GM21526 (cell line): Measurements from ENCODE around the gene TAS2R20.
"Not testable (repeated sequence)": the region's sequence is repeated elsewhere in the genome, so short reads cannot be mapped to it uniquely, and the experiment has no call there.

Source experiments
- ATAC-seq: cut with Tn5 transposase; IDR thresholded peaks from one replicate; pipeline ENCODE4 v1.9.1; 2021; ENCODE audit warnings: moderate library complexity; ENCODE audit not compliant: unreplicated experiment, low FRiP score

Gene TAS2R20, protein sequence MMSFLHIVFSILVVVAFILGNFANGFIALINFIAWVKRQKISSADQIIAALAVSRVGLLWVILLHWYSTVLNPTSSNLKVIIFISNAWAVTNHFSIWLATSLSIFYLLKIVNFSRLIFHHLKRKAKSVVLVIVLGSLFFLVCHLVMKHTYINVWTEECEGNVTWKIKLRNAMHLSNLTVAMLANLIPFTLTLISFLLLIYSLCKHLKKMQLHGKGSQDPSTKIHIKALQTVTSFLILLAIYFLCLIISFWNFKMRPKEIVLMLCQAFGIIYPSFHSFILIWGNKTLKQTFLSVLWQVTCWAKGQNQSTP

DNA sequence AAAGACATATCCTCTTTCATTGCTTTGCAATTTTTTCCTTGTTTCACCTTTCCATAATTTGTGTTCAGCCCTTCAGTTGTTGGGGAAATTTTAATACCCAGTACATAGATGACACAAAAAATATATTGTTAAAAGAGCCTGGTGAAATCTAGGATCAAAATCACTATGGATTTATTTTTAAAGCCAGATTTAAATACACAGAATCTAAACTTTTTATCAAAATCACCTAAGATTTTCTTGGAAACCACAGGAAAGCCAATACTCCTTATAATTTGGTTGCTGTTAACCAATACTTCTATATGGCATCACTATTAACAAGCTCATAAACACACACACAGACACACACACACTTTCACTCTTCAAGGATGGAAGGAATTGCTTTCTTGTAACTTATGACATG, at the start of gene TAS2R20:
Gene TAS2R20, minus strand, starts transcription at position 101 of the 400 bp plus-strand sequence. CDS start 429 bp downstream, outside the sequence.
- no peak for ATAC-seq

DNA sequence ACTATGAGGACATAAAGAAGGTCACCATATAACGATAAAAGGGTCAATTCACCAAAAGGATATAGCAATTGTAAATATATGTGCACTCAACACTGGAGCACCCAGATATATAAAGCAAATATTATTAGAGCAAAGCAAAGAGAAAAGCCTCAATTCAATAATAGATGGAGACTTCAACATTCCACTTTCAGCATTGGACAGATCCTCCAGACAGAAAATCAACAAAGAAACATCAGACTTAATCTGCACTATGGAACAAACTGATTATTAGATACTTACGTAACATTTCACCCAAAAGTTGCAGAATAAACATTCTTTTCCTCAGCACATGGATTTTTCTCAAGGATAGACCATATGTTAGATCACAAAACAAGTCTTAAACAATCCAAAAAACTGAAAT, 43.3 kb upstream of the TAS2R20 start:
- ATAC-seq, result not testable (repeated sequence)

DNA sequence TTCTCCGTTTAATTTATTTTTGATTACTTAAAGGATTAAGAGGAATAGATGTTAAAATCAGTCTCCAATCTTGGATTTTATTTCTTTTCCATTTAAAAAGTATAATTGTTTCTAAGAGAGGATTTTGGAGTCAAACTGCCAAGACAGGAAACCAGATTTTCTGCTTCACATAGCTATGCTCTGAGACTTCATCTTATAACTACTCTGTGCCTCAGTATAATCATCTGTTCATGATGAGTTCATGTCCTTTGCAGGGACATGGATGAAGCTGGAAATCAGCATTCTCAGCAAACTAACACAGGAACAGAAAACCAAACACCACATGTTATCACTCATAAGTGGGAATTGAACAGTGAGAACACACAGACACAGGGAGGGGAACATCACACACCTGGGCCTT, 42.1 kb upstream of the TAS2R20 start:
- no peak for ATAC-seq

DNA sequence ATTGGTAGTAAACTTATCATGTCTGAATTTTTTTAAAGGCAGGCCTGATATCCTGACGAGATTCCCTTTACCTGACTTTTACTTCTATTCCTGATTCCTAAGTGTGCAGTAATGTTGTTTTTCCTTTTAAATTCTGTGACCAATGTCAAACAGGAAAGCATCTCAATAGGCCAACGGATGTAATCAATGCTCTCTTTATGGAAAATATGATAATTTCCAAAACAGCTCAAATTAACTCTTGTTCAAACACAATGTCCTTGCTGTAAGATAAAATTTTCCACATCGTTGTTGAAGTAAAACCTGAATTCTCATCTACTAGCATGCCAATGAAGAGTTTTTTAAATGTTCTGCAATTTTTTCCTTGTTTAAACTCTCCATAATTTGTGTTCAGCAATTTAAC, 41.1 kb upstream of the TAS2R20 start:
- no peak for ATAC-seq

DNA sequence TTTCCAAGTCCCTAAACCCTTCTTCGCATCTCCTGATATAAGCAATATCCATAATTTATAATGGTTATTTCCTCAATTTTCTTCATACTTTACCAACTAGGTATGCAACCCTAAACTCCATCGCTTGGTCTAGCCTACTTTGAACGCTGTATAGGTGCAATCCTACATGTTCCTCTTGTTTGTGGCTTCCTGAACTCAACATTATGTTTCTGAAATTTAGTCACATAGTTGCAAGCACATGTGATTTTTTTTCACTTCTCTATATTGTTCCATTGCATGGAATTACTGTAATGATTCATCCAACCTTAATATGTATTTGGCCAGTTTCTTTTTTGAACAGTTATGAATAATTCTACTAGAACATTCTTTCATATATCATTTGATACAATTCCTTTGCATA, 35.9 kb upstream of the TAS2R20 start:
- ATAC-seq, result not testable (repeated sequence)

DNA sequence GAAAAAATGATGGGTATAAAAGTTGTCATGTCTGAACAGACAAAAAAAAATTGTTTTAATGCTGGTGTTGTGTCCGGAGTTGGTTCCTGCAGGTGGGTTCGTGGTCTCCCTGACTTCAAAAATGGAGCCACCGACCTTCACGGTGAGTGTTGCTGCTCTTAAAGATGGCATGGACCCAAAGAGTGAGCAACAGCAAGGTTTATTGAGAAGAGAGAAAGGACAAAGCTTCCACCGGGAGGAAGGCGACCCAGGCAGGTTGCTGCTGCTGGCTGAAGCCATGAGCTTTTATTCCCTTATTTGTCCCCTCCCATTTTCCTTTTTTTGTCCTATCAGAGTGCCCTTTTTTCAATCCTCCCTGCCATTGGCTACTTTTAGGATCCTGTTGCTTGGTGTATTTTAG, 33.2 kb upstream of the TAS2R20 start, which contains the start of gene TAS2R31:
Gene TAS2R31, minus strand, starts transcription at position 101 of the 400 bp plus-strand sequence. Its CDS starts 72 bp downstream, at position 29.
- ATAC-seq, result no peak

DNA sequence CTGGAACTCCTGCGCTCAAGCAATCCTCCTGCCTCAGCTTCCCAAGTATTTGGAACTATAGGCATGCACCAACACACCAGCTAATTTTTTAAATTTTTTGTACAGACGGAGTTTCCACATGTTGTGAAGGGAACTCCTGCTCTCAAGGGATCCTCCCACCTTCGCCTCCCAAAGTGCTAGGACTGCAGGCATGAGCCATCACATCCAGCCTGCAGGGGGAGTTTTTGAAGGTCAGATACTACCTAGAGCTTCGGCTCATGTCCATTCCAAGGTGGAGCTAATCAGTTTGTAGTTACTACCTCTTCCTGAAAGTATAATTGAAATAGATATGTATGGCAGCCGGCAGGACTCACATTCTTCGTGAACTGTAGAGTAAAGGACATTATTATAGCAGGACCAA, 28.0 kb upstream of the TAS2R20 start:
- ATAC-seq, result no peak

DNA sequence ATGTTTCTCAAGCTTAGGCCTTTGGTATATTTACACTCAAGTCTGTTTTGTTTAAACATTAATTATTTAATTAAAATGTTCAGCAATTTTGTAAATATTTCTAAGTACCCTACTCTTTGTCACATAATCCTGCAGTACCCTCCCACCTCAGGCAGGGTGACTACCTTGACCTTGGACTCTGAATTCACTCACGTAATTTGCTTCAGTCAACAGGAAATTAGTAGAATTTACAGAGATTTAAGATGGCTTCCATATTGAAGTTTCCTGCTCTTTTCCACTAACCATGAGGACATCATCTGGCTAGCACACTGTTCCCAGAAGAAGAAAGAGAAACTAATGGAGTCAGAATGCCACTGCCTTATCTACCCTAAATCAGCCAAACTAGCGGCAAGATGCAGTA, 25.3 kb upstream of the TAS2R20 start:
- ATAC-seq, result no peak

DNA sequence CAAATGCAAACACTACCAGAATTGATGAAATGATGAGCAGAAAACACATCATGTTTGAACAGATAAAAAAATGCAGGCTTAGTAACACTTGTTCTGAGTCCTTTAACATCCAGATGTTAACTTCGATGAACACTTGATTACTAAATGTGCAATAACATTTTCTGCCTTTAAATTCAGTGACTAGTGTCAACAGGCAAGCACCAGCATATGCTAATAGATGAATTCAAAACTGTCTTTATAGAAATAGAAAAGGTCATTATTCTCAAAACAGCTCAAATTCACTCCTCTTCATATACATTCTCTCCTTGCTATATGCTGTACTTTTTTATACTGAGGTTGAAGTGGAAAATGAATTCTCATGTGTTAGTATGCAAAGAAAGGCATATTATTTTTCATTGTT, 24.4 kb upstream of the TAS2R20 start, which contains the start of gene TAS2R19:
Gene TAS2R19, minus strand, starts transcription at position 101 of the 400 bp plus-strand sequence. Its CDS starts 49 bp downstream, at position 52.
- no peak for ATAC-seq

DNA sequence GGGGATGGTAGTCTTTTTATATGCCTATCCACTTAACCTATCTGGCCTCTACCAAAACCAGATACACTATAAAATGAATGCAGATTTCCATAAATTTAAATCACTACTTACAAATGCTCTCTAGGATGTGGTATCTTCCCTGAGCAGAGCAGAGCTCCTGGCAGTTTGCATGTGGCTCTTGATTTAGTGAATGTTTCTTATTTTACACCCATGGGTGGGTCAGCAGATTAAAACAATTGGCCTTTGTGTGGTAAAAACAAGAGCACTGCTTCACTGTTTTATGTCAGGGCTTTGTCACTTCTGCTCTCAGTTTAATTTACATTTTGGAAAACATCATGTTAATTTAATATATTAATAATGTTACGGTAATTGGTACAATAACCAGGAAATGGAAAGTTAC, 18.8 kb upstream of the TAS2R20 start:
- no peak for ATAC-seq

DNA sequence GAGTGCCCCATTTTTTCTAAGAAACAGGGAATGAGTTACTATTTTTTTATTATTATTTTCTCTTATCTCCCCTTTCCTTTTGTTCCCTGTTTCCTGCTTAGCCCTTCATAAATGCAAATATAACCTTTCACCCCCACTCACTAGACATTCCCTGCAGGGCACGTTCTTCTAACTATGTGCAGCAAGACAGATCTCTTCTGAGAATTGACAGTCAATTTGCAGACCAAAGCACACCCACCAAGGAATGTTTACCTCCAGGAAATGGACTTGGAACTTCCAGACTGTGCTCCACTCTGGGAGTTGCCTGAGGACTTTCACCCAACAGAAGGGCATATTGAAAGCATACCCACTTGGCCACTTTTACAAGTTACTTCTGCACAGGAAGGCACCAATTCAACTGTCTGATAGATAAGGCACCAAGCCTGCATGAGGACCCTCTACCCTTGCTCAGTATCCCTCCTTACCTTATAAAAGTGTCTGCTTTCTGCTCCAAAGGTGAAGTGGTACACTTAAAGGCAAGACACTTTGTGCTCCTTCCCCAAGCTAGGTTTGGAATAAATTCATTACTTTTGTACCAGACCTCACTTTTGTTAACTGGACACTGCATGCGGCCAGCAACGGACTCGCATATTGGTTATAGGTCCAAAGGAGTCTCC, 17.8 kb upstream of the TAS2R20 start:
- no peak for ATAC-seq

DNA sequence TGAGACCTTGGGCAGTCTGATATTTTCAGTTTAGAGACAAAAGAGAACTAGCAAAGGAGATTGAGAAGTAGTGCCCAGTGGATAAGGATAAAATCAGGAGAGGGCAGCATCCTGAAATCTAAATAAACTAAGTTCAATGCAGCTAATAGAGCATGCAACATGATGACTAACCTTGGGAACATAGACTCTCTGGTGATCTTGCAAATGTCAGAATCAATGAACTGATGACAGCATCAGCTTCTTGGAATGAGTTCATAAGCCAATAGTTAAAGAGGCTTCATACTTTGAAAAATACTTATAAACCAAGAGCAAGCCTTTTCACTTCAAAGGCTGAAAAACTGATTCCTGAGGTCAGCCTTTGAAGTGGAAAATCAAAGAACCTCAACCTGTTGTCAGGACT, 16.1 kb upstream of the TAS2R20 start:
- no peak for ATAC-seq

DNA sequence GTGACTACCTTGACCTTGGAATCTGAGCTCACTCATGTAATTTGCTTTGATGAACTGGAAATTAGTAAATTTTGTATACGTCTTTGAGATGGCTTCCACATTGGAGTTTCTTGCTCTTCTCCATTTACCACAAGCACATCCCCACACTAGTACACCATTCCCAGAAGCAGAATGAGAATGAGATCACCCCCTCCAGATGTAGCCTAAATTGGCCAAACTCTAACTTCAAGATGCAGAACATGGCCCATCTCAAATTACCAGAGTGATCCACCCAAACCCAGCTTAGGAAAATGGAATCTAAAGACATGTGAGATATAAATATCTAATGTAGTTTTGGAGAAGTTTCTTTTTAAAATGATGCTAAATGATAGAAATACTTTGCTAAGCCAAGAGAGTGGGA, 9.5 kb upstream of the TAS2R20 start:
- no peak for ATAC-seq

DNA sequence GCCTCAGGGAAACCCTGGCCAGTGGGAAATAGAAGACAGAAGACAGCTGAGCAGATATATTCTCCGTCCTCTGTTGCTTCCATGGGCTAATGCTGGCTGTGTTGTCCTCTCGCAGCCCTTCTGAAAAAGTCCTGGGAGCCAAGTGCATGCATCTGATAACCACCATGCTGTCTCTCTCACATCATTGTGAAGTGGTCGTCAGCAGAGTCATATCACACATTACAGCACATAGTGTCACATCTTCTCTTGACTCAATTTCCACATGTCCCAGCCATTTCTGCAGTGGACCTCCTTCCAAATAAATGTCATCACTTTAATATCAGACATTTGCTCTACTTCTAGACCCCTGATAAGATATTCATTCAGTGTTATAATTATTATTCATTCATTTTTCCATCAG, 3.8 kb downstream of the TAS2R20 start:
- ATAC-seq, result no peak

DNA sequence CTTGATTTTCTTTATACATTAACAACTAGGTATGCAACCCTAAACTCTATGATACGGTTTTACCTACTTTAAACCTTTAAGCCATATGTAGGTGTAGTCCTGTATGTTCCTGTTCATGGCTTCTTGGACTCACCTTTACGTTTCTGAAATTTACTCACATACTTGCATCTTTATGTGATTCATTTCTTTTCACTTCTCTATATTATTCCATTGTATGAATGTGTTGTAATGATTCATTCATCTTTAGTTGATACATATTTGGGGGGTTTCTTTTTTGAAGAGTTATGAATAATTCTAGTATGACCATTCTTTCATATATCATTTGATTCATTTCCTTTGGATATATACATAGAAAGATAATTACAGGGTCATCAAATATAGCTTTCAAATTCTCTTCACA, 9.0 kb downstream of the TAS2R20 start:
- ATAC-seq, result no peak

DNA sequence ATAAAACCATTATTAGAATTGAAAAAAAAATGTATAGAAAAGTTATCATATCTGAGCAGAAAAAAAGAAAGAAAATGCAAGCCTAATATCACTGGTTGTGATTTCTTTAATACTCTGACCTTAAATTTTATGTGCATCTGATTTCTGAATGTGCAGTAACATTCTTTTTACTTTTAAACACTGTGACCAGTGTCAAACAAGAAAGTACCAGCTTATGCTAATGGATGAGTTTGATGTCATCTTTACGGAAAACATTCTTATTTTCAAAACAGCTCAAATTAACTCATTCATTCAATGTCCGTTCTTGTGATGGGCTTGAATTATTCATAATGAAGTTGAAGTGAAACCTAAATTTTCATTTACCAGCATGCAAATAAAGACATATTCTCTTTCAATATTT, 11.3 kb downstream of the TAS2R20 start, which contains the start of gene TAS2R50:
Gene TAS2R50, minus strand, starts transcription at position 101 of the 400 bp plus-strand sequence. Its CDS starts 52 bp downstream, at position 49.
- ATAC-seq, result no peak

DNA sequence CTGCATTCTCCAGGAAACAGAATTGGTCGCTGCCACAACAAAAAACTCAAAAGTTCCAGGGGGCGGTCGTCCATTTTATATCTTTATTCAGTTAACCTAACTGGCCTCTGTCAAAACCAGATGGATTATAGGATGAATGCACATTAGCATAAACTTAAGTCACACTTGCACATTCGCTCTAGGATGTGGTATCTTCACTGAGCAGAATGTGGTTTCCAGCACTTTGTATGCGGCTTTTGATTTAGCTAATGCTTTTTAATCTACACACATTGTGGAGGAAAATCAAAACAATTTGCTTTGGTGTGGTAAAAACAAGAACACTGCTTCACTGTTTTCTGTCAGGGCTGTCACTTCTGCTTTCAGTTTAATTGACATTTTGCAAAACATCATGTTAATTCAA, 15.9 kb downstream of the TAS2R20 start:
- ATAC-seq, result no peak

DNA sequence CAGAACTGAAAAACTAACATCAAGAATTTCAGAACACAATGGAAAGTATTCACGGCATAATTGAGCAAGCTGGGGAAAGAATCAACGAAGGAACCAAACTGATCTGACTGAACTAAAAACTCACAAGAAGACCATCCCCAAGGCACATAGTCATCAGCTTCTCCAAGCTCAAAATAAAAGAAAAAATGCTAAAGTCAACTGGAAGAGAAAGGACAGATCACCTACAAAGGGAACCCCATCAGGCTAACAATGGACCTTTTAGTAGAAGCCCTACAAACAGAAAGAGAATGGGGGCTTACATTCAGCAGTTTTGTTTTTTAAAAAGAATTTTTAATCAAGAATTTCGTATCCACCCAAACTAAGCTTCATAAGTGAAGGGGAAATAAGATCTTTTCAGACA, 23.1 kb downstream of the TAS2R20 start:
- ATAC-seq, result no peak

DNA sequence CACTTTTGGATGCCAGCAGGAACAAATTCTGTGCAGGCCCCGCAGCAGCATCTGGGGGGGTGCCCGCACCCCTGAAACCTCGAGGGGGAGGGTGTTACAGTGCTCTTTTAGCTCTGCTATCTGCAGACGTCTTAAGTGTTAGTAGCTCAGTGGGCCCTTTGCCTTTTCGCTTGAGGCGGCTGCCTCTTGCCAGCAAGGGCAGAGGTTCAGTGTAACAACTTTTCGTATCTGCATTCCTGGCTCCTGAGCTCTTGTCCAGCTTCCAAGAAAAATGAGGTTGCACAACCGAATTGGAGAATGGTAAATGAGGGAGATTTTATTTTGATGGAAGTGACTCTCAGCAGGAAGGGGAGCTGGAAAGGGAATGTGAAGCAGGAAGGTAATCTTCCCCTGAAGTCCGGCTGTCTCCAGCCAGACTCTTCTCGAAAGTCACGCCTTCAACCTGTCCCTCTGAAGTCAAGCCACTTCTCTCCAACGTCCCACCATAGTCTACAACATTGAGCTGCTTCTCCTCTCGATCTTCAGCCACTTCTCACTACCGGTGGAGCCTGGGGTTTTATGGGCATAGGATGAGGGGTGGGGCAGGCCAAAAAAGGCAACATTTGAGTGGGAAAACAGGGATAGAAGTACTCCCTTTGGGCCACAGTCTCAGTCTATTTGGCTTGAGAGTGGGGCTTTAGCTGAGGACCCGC, 29.2 kb downstream of the TAS2R20 start:
- no peak for ATAC-seq

DNA sequence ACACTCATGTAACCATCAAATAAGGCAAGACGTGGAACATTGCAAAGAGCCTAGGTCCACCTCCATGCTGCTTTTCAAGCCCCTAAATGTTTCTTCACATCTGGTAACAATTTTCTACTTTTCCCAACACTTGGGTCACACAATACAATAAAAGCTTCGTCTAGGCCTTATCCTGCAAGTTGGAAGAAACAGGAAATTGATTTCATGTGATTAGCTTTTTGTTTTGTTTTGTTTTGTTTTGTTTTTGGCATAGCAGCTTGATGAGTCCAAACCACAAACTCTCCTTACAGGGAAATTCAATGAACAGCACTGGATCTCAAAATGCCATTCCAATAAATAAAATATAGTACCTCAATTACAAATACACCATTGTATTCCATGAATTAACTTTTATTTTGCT, 30.7 kb downstream of the TAS2R20 start:
- no peak for ATAC-seq

DNA sequence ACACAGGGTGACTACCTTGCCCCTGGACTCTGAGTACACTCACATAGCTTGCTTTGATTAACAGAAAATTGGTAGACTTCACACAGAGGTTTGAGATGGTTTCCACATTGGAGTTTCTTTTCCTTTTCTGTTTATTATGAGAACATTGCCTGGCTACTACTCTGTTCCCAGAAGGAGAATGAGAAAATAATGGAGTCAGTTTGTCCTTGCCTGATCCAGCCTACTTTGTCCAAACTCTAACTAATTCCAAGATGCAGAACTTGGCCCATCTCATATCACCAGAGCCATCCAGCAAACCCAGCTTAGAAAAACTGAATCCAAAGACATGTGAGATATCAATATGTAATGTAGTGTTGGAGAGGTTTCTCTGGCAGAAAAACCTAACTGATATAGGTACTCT, 31.8 kb downstream of the TAS2R20 start:
- ATAC-seq, result no peak
